HG02943 (cell line): ENCODE measurements around the gene LTBP3.
"Not testable (repeated sequence)": the region's sequence is repeated elsewhere in the genome, so short reads cannot be mapped to it uniquely, and the experiment has no call there.

ENCODE experiments used
- ATAC-seq: cut with Tn5 transposase; IDR thresholded peaks from one replicate; pipeline ENCODE4 v1.9.1; 2021; ENCODE audit warnings: mild to moderate bottlenecking, low read depth, moderate library complexity; ENCODE audit not compliant: unreplicated experiment

Gene LTBP3

GRCh38 chr11:65538232-65538914 is 19.8 kb downstream of the LTBP3 start:
- ATAC-seq = no peak

DNA sequence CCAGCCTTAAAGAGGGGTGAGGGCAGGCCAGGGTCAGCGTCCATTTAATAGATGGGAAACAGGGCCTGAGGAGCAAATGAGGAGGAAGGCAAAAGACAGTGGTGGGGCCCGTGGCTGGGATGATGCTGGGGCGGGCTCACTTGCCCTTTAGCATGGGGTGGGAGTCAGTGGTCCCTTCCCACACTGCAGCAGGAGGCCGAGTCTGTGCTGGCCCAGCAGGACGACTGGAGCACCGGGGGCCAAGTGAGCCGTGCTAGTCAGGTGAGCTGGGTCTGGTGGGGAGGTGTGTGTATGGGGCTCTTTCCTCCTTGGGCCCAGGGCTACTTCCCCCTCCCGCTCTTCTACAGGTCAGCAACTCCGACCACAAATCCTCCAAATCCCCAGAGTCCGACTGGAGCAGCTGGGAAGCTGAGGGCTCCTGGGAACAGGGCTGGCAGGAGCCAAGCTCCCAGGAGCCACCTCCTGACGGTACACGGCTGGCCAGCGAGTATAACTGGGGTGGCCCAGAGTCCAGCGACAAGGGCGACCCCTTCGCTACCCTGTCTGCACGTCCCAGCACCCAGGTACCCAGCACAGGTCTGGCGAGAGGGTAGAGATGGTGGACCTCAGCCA is 20.4 kb downstream of the LTBP3 start:
- ATAC-seq = no peak

DNA sequence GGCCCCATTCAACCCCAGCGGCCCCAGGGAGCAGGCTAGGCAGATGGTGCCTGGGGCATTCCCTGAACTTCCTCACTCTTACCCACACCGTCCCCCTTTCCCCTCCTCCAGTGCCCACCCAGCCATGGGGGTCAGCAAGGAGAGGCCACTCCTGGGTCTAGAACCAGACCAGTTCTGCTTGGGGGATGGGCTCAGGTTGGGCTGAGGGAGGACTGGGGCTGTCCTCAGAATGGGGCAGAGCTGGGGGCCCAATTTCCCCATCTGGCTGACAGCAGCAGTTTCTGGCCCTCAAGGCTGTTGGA is 20.9 kb downstream of the LTBP3 start:
- ATAC-seq = no peak

DNA sequence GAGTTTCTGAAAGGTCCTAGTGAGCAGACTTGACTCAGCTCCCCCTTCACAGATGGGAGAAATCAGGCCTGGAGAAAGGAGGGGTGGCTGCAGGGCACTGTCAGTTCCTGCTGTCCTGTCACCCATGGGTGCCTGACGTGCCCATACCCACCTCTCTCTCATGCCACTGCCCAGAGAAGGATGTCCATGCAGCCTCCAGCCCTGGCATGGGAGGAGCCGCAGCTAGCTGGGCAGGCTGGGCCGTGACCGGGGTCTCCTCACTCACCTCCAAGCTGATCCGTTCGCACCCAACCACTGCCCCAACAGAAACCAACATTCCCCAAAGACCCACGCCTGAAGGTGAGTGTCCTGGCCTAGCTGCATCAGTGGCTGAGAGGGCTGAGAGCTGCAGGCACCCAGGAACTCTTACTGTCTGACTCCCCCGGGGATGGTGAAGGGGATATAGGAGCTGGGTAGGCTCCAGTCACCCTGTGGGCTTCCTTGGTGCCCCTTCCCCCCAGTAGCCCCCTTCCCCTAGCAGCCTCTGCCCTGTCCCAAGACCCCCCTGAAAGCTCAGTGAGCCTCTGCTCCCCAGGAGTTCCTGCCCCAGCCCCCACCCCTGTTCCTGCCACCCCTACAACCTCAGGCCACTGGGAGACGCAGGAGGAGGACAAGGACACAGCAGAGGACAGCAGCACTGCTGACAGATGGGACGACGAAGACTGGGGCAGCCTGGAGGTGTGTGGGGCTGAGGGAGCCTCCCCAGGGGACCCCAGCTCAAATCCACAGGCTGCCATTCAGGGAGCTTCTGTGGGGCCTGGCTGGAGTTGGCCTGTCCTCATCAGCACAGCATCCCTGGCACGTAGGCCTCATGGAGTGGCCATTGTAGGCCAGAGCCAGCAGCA is 21.5 kb downstream of the LTBP3 start:
- no peak for ATAC-seq

DNA sequence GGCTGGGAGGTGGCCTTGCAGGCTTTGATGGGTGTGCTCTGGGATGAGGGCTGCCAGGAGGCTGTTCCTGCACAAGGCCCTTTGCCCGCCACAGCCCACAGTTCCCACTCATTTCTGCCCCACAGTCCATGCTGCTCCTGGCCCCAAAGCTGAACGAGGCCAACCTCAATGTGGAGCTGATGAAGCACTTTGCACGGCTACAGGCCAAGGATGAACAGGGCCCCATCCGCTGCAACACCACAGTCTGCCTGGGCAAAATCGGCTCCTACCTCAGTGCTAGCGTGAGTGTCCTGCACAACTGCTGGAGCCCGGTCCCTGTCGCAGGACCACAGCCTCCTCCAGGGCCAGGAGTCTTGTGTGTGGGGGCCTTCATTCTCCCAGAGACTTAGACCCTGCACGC is 23.1 kb downstream of the LTBP3 start:
- ATAC-seq = no peak

DNA sequence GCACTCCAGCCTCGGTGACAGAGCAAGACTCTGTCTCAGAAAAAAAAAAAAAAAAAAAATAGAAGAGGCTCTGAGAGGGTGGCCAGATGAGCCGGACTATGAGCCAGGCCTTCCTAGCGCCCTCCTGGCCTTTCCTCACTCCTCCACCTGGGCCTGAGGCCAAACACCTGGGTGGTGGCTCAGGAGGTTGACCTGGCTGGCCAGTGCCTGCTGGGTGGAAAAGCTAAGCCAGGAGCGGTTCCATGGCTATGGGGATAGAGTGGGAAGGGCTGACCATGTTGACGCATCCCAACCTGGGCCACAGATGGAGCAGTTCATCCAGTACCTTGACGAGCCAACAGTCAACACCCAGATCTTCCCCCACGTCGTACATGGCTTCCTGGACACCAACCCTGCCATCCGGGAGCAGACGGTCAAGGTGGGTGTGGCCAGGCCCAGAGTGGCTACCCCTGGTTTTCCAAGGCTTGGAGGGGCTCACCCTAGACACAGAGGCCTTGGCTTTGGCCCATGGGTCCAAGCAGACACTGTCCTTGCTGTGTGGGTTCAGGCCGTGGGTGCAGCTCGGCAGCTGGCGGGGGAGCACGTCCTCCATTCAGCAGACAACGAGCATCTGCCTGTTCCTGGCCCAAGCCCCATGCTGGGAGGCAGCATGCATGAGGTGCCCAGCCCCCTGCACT is 25.6 kb downstream of the LTBP3 start:
- no peak for ATAC-seq

- no peak for ATAC-seq
Observed at GRCh38 chr11:65530157-65530496, 28.0 kb downstream of the LTBP3 start.

GRCh38 chr11:65529475-65530156 is 28.5 kb downstream of the LTBP3 start:
- no peak for ATAC-seq

DNA sequence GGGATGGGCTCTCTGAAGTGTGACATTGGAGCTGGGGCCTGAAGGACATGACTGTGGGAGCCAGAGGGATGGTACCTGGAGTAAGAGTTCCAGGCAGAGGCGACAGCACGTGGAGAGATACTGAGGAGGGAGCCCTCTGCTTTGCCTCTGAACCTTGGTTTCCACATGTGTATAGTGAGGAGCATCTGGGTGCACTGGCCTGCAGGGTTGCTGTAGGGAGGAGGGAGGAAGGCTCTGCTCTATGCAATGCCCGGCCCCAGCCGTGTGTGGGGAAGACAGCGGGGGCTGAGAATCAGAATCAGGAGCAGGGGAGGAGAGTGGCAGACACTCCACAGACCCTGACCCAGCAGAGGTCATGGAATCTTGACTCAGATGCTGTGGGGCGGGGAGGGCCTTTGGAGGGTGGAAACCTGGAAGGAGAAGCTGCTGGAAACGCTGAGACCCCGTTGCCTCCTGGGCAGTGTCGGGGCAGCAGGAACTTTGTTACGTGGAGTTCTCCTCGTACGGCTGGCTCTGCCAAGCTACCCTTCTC is 29.3 kb downstream of the LTBP3 start:
- no peak for ATAC-seq

DNA sequence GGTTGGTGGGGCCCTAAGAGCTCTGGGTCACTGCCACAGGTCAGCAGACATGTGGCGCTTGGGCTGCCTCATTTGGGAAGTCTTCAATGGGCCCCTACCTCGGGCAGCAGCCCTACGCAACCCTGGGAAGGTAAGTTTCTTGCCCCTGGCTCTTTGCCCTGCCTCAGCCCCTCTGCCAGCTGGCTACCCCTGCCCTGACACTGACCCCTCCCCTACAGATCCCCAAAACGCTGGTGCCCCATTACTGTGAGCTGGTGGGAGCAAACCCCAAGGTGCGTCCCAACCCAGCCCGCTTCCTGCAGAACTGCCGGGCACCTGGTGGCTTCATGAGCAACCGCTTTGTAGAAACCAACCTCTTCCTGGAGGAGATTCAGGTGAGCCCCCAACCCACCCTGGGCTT is 31.4 kb downstream of the LTBP3 start:
- no peak for ATAC-seq

DNA sequence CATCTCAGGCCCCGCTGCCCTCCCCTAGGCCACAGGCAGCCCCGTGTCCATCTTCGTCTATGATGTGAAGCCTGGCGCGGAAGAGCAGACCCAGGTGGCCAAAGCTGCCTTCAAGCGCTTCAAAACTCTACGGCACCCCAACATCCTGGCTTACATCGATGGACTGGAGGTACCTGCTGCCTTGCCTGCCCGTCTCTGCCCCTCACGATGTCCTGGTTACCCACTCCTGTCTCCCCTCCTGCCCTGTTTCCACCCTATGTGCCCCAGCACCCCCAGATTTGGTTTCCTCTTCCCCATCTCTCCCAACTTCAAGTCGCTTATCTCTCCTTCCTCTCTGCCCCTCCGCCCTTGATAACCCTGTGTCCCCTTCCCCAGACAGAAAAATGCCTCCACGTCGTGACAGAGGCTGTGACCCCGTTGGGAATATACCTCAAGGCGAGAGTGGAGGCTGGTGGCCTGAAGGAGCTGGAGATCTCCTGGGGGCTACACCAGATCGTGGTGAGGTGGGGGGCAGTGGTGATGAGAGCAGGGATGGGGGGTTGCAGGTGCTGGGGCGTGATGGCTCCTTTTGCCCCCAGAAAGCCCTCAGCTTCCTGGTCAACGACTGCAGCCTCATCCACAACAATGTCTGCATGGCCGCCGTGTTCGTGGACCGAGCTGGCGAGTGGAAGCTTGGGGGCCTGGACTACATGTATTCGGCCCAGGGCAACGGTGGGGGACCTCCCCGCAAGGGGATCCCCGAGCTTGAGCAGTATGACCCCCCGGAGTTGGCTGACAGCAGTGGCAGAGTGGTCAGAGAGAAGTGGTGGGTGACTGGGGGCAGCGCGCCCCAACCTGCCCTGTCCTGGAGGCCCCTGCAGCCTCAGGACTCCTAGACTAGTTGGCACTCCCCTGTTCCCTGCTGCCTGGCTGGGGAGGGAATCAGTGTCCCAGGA is 32.3 kb downstream of the LTBP3 start:
- no peak for ATAC-seq

- no peak for ATAC-seq
Observed at GRCh38 chr11:65524741-65525545, 33.2 kb downstream of the LTBP3 start, which contains the start of gene SCYL1. Gene SCYL1, plus strand, starts transcription at chr11:65525083. Its CDS starts 71 bp downstream, at chr11:65525154.

DNA sequence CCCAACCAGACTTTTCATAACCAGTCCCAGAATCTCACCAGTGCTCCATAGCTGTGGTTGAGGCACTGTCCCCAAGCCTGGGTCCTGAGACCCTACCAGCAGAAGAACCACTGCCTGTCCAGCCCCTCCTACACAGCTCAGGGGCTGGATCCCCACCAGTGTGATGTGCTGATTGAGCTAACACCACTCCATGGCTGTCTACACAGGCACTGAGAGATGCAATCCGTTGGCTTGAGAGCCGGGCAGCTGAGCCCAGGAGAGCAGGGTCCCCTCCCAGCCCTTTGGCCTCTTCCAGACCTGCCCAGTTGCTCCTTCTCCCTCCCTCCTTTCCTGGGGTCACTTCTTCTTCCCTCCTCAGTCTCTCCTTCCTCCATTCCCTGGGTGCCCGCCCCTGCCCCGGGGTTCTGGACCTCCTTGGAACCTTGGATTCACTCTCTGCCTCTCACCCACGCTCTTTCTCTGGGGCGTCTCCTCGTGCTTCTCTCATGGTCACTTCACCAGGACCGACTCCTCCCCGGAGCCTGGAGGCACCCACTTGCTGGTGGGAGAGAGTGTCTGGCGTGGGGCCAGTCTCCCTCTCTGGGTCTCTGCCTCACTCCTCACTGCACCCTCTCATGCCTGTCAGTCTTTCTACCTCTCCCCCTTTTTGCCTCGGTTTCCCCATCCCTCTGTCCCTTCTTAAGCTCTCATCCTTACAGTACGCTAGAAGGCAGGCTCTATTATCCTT is 34.0 kb downstream of the LTBP3 start:
- no peak for ATAC-seq

DNA sequence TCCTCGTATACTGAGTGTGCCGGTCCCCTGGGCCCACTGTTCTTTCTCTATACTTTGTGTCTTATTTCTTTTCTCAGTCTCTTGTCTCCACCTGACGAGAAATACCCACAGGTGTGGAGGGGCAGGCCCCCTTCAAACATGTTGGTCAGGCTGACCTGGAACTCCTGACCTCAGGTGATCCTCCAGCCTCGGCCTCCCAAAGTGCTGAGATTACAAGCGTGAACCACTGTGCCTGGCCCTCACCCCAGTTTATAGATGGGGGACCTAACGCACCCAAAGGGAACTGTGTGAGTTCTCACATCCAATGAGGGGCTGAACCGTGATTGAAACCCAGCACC is 34.6 kb downstream of the LTBP3 start:
- not testable (repeated sequence) for ATAC-seq

GRCh38 chr11:65522718-65523630 is 35.2 kb downstream of the LTBP3 start:
- ATAC-seq = not testable (repeated sequence)

DNA sequence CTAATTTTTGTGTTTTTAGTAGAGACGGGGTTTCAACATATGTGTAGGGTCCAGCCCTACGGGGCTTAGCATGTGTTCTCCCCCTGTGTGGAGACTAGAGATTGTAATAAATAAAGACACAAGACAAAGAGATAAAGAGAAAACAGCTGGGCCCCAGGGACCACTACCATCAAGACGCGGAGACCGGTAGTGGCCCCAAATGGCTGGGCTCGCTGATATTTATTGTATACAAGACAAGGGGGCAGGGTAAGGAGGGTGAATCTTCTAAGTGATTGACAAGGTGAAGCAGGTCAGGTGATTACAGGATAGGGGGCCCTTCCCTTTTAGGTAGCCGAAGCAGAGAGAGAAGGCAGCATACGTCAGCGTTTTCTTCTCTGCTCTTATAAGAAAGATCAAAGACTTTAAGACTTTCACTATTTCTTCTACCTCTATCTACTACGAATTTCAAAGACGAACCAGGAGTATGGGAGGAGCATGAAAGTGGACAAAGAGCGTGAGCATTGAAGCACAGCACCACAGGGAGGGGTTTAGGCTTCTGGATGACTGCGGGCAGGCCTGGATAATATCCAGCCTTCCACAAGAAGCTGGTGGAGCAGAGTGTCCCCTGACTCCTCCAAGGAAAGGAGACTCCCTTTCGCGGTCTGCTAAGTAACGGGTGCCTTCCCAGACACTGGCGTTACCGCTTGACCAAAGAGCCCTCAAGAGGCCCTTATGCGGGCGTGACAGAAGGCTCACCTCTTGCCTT is 36.2 kb downstream of the LTBP3 start:
- ATAC-seq = not testable (repeated sequence)
